ENCODE results near the gene DNLZ.
A peak's percentile ranks its signal among the peaks of the same experiment; 100 is the strongest.
"Not testable (repeated sequence)": the region's sequence is repeated elsewhere in the genome, so short reads cannot be mapped to it uniquely, and the experiment has no call there.

DNLZ gene

GRCh38 chr9:136359774-136360718, 3.5 kb downstream of the DNLZ start:
- DNase-seq (ENCODE audit: low read depth): no peak

GRCh38 chr9:136358888-136359287, 4.7 kb downstream of the DNLZ start:
- no peak for DNase-seq (ENCODE audit: low read depth)

- DNase-seq (ENCODE audit: low read depth): no peak
Observed at GRCh38 chr9:136358016-136358415, 5.5 kb downstream of the DNLZ start.

- no peak for DNase-seq (ENCODE audit: low read depth)
Observed at GRCh38 chr9:136357202-136357725, 6.3 kb downstream of the DNLZ start.

GRCh38 chr9:136355616-136356557, 7.7 kb downstream of the DNLZ start:
- DNase-seq (ENCODE audit: low read depth): no peak

GRCh38 chr9:136354592-136355085, 8.9 kb downstream of the DNLZ start:
- peak; percentile 69 for DNase-seq (ENCODE audit: low read depth)

- no peak for DNase-seq (ENCODE audit: low read depth)
Observed at GRCh38 chr9:136353757-136354488, 9.6 kb downstream of the DNLZ start.

- DNase-seq (ENCODE audit: low read depth): no peak
Observed at GRCh38 chr9:136353088-136353487, 10.5 kb downstream of the DNLZ start.

- DNase-seq (ENCODE audit: low read depth): no peak
Observed at GRCh38 chr9:136352682-136353081, 10.9 kb downstream of the DNLZ start.

- not testable (repeated sequence) for DNase-seq (ENCODE audit: low read depth)
Observed at GRCh38 chr9:136351868-136352267, 11.7 kb downstream of the DNLZ start.

- DNase-seq (ENCODE audit: low read depth): no peak
Observed at GRCh38 chr9:136351252-136351800, 12.2 kb downstream of the DNLZ start.

GRCh38 chr9:136349546-136349945, 14.0 kb downstream of the DNLZ start:
- DNase-seq (ENCODE audit: low read depth): no peak

GRCh38 chr9:136348691-136349090, 14.9 kb downstream of the DNLZ start:
- no peak for DNase-seq (ENCODE audit: low read depth)

- DNase-seq (ENCODE audit: low read depth): no peak
Observed at GRCh38 chr9:136347472-136348256, 15.9 kb downstream of the DNLZ start.

GRCh38 chr9:136346927-136347465, 16.5 kb downstream of the DNLZ start:
- no peak for DNase-seq (ENCODE audit: low read depth)

GRCh38 chr9:136346157-136346481, 17.4 kb downstream of the DNLZ start:
- DNase-seq (ENCODE audit: low read depth): no peak

- DNase-seq (ENCODE audit: low read depth): peak; percentile 82
Observed at GRCh38 chr9:136345281-136346156, 18.0 kb downstream of the DNLZ start.

GRCh38 chr9:136344544-136345280, 18.8 kb downstream of the DNLZ start:
- DNase-seq (ENCODE audit: low read depth): no peak

GRCh38 chr9:136343884-136344269, 19.7 kb downstream of the DNLZ start:
- no peak for DNase-seq (ENCODE audit: low read depth)

All from ELR (cell line).